AG09319 (cell line): ENCODE data around the gene OLFML2A.

Experiments
- DNase-seq: peaks from one replicate; pipeline ENCODE4 v3.0.0-alpha.2; 2010; ENCODE audit warnings: low read depth; ENCODE audit errors: extremely low read depth
- TF ChIP-seq, protein P1 (sequence below): IDR thresholded peaks from 2 replicates; pipeline ENCODE4 v1.5.1; 2011; ENCODE audit warnings: low read depth, mild to moderate bottlenecking, inconsistent platforms, low read length, moderate library complexity

OLFML2A gene

GRCh38 chr9:124818431-124819281, 41.7 kb downstream of the OLFML2A start:
- DNase-seq, result no peak
- TF ChIP-seq, protein P1, sequence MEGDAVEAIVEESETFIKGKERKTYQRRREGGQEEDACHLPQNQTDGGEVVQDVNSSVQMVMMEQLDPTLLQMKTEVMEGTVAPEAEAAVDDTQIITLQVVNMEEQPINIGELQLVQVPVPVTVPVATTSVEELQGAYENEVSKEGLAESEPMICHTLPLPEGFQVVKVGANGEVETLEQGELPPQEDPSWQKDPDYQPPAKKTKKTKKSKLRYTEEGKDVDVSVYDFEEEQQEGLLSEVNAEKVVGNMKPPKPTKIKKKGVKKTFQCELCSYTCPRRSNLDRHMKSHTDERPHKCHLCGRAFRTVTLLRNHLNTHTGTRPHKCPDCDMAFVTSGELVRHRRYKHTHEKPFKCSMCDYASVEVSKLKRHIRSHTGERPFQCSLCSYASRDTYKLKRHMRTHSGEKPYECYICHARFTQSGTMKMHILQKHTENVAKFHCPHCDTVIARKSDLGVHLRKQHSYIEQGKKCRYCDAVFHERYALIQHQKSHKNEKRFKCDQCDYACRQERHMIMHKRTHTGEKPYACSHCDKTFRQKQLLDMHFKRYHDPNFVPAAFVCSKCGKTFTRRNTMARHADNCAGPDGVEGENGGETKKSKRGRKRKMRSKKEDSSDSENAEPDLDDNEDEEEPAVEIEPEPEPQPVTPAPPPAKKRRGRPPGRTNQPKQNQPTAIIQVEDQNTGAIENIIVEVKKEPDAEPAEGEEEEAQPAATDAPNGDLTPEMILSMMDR, result no peak

GRCh38 chr9:124820698-124821623, 44.0 kb downstream of the OLFML2A start:
- DNase-seq, result no peak
- TF ChIP-seq, protein P1, result no peak

DNA sequence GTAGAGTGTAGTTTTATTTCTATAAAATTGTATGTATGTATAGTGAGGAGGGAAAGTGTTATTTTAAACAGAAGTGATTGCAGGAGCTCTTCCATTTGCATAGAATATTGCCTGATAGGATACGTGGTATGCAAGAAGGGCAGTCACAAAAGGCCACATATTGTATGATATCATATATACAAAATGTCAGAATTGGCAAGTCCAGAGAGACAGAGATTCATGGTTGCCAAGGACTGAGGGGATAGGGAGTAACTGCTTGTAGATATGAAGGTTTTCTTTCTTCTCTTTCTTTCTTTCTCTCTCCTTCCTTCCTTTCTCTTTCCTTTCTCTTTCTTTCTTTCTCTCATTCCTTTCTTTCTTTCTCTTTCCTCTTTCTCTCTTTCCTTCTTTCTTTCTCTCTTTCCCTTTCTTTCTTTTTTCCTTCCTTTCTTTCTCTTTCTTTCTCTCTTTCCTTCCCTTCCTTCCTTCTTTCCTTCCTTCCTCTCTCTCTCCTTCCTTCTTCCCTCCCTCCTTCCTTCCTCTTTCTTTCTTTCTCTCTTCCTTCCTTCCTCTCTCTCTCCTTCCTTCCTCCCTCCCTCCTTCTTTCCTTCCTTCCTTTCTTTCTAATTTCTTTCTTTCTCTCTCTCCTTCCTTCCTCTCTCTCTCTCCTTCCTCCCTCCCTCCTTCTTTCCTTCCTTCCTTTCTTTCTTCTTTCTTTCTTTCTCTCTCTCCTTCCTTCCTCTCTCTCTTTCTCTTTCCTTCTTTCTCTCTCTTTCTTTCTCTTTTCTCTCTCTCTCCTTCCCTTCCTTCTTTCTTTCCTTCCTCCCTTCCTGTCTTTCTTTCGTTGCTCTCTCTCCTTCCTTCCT, 51.8 kb downstream of the OLFML2A start:
- no peak for DNase-seq
- TF ChIP-seq, protein P1, result no peak

DNA sequence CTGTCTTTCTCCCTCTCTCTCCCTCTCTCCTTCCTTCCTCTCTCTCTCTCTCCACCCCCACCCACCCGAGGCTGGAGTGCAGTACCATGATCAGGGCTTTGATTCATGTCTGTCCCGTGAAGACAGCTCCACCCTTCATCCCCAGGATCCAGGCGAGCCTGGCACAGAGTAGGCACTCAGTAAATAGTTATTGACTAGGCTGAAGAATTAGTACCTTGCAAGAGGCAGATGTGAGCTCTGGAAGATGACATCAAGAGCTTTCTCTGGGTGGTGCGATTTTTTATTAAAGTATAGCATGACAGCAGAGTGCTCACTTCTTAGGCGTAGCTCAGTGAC, 52.4 kb downstream of the OLFML2A start:
- no peak for DNase-seq
- TF ChIP-seq, protein P1, result no peak

GRCh38 chr9:124830593-124830992, 53.7 kb downstream of the OLFML2A start:
- TF ChIP-seq, protein P1, result no peak
- no peak for DNase-seq

- DNase-seq, result no peak
- TF ChIP-seq, protein P1, result no peak
Measured at GRCh38 chr9:124831642-124832364, 54.9 kb downstream of the OLFML2A start.
